Adrenal gland (tissue), 5 donors: ENCODE results near the gene MOCS3.

Source experiments
- CTCF ChIP-seq, 6 experiments: fragments of 450-650 bp in 4 of 6; fragments of 200-600 bp in 2 of 6; sonication (generic) in 1 of 6; IDR thresholded peaks; 1 replicate in 5 of 6; 2 replicates in 1 of 6; pipeline versions ENCODE4 v1.5.1 to v1.8.0; 2016 to 2021; ENCODE audit warnings: antibody characterized with exemption in 6 of 6, mild to moderate bottlenecking in 2 of 6, moderate library complexity in 1 of 6
- POLR2A ChIP-seq, 2 donors: fragments of 450-650 bp; IDR thresholded peaks; one replicate each; pipeline ENCODE4 v1.6.1; 2017; ENCODE audit warnings: antibody characterized with exemption in 2 of 2, mild to moderate bottlenecking in 2 of 2, moderate library complexity in 1 of 2
- donor health status: DM: no; HTN: no; CAD: no.

GRCh38 chr20:50920997-50921396, 37.6 kb upstream of the MOCS3 start:
- TF ChIP-seq POLR2A (IDR thresholded peaks at IDR 0.05) (no peak), CTCF (IDR thresholded peaks at IDR 0.05) (no peak)
